ENCODE results near the gene COX6A1. TPM values are rescaled to one million over a fixed set of nuclear protein-coding genes. Genes with fewer than 3 reads are reported as not detected.
A peak's percentile ranks its signal among the peaks of the same experiment; 100 is the strongest.
"Not testable (repeated sequence)": the region's sequence is repeated elsewhere in the genome, so short reads cannot be mapped to it uniquely, and the experiment has no call there.

The COX6A1 gene
- polyA plus RNA-seq, 1 donor from 2014 or later, result 830 TPM

DNA sequence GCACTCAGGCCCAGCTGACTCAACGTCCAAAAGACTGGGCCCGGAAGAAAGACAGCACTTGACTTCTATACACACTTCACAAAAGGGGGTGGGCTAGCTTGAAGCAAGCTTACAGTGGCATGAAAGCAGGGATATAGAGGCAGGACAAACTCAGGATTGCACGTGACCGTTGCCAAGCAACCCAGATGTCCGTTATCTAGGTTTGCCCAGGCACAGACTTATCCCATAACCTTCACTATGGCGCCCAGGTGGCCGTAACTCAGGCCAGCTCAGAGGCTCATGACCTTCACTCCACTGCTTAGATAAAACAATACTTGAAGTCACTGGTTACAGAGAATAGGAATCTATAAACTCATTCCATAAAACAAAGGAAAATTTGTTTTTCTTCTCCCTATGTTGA, 49.6 kb downstream of the COX6A1 start:
- H3K4me3 Mint-ChIP-seq, H3K9me3 Mint-ChIP-seq, H3K27ac Mint-ChIP-seq, H3K27me3 Mint-ChIP-seq, H3K4me1 Mint-ChIP-seq, H3K36me3 Mint-ChIP-seq: not testable (repeated sequence)

DNA sequence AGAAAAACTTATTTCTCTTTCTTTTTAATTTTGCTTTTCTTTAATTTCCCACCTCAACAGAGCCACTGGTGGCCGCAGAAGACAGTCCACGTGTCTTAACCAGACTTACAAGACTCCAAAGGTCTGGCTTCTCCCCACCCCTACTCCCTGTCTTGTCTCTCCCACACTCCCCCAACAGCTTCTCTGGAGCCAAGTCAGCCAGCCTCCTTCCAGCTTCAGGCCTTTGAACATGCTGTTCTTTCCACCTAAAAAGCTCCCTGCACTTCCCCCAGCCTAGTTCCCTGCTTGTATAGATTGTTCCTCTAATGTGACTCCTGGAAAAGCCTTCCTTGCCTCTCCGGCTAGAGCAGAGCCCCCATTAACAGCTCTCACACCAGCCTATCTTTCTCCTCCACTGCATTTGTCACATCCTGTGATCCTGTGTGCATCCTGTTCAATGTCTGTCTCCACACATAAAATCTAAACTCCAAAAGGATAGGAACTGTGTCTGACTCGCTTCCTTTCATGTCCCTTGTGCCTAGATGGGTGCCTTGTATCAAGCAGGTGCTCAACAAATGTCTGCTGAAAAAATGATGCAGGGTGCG, 50.2 kb downstream of the COX6A1 start:
- H3K4me1 Mint-ChIP-seq, result peaks cover 5 to 7% (median 6%) of the 10 kb centered on the region in 3 donors
- H3K36me3 Mint-ChIP-seq, result no peaks in the 10 kb centered on the region
- H3K27ac Mint-ChIP-seq, result no peak overlapping the region

DNA sequence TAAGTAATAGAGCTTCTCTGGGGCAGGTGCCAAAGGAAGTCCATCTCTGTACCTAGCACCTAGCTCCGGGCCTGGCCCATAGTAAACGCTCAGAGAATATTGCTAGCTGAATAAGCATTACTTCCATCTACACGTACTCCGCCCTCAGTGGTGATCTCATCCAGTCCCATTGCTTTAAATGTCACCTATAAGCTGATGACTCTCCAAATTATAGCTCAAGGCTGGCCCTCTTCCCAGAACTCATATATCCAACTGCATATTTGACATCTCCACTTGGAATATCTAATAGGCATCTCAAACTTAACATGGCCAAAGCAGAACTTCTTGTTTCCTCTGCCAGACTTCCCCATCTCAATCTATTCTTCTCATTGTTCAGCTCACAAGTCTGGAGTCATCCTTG, 51.1 kb downstream of the COX6A1 start:
- Mint-ChIP-seq H3K27me3 (no peaks in the 10 kb centered on the region), H3K4me3 (no peak overlapping the region), H3K27ac (no peak overlapping the region), H3K36me3 (no peaks in the 10 kb centered on the region), H3K9me3 (no peaks in the 10 kb centered on the region), H3K4me1 (peaks cover 0 to 7% (median 5%) of the 10 kb centered on the region in 3 donors)

More for the DNA sequence above, 50.2 kb downstream of the COX6A1 start:
- Mint-ChIP-seq H3K27me3 (no peaks in the 10 kb centered on the region), H3K9me3 (no peaks in the 10 kb centered on the region), H3K4me3 (peak overlapping the region in 1 of 4 donors; percentile 31)

DNA sequence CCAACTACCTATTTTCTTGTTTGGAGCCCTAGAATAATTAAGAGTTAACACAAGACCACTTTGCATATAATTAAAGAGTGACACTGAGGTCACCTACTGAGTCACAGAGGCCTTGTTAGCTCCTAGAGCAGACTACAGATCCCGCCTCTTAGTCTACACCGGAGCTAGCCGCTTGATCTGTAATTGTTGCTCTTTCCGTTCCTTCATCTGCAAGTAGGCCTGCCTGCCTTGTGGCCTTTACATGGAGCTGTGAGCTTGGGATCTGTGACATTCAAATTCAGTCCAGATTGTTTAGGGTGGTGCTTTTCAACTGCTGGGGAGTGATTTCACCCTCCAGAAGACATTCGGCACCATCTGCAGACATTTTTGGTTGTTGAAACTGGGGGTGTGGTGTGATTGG, 52.4 kb downstream of the COX6A1 start:
- Mint-ChIP-seq H3K27me3 (no peaks in the 10 kb centered on the region), H3K4me1 (peaks cover 3 to 10% (median 7%) of the 10 kb centered on the region in 3 donors), H3K27ac (no peak overlapping the region), H3K36me3 (no peaks in the 10 kb centered on the region), H3K9me3 (no peaks in the 10 kb centered on the region), H3K4me3 (peak overlapping the region in 1 of 4 donors; percentile 52)

Other genes starting within 250 kb of the COX6A1 start
- 18.4 TPM for gene GCN1, start 243.4 kb upstream of the COX6A1 start, polyA plus RNA-seq
- 2,020 TPM for gene RPLP0, start 237.0 kb upstream of the COX6A1 start, polyA plus RNA-seq
- gene PXN, start 172.4 kb upstream of the COX6A1 start, polyA plus RNA-seq, result 6.3 TPM
- not detected for gene RNU4-2, start 146.2 kb upstream of the COX6A1 start, polyA plus RNA-seq
- gene RNU4-1, start 144.9 kb upstream of the COX6A1 start, polyA plus RNA-seq, result not detected
- gene SIRT4, start 135.8 kb upstream of the COX6A1 start, polyA plus RNA-seq, result 0.74 TPM
- gene PLA2G1B, start 110.3 kb upstream of the COX6A1 start, polyA plus RNA-seq, result not detected
- gene MSI1, start 68.9 kb upstream of the COX6A1 start, polyA plus RNA-seq, result not detected
- gene TRIAP1, start 8.3 kb downstream of the COX6A1 start, polyA plus RNA-seq, result 53.0 TPM
- 23.0 TPM for gene GATC, start 8.3 kb downstream of the COX6A1 start, polyA plus RNA-seq
- gene SRSF9, start 31.6 kb downstream of the COX6A1 start, polyA plus RNA-seq, result 204 TPM
- 442 TPM for gene DYNLL1, start 58.0 kb downstream of the COX6A1 start, polyA plus RNA-seq
- gene COQ5, start 91.0 kb downstream of the COX6A1 start, polyA plus RNA-seq, result 29.1 TPM
- 111 TPM for gene RNF10, start 96.2 kb downstream of the COX6A1 start, polyA plus RNA-seq
- gene POP5, start 143.3 kb downstream of the COX6A1 start, polyA plus RNA-seq, result 74.2 TPM
- not detected for gene CABP1, start 202.5 kb downstream of the COX6A1 start, polyA plus RNA-seq
- gene MLEC, start 249.0 kb downstream of the COX6A1 start, polyA plus RNA-seq, result 64.3 TPM

All from IgD-negative memory B cell (primary cell).